SK-N-MC (cell line): Measurements from ENCODE around the gene NCEH1.
"Not testable (repeated sequence)": the region's sequence is repeated elsewhere in the genome, so short reads cannot be mapped to it uniquely, and the experiment has no call there.

Experiments
- EZH2 ChIP-seq: fragments of 200-600 bp; sonication (generic); IDR thresholded peaks from one replicate; pipeline ENCODE4 v1.6.1; 2017; ENCODE audit warnings: antibody characterized with exemption
- FOXP2 ChIP-seq: optimal IDR thresholded peaks from 2 replicates; pipeline ENCODE3; 2011; ENCODE audit warnings: mild to moderate bottlenecking, moderate library complexity; ENCODE audit not compliant: insufficient read depth; ENCODE audit errors: extremely low read length, control extremely low read depth
- POLR2AphosphoS5 ChIP-seq: IDR thresholded peaks from 2 replicates; pipeline ENCODE4 v1.6.1; 2012; ENCODE audit warnings: mild to moderate bottlenecking, low read depth, low read length, borderline replicate concordance

DNA sequence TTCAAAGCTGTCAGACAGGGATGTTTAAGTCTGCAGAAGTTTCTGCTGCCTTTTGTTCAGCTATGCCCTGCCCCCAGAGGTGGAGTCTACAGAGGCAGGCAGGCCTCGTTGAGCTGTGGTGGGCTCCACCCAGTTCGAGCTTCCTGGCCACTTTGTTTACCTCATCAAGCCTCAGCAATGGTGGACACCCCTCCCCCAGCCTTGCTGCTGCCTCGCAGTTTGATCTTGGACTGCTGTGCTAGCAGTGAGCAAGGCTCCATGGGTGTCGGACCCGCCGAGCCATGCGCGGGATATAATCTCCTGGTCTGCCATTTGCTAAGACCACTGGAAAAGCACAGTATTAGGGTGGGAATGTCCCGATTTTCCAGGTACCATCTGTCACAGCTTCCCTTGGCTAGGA is 45.4 kb downstream of the NCEH1 start:
- not testable (repeated sequence) for TF ChIP-seq EZH2, POLR2AphosphoS5, FOXP2
